Tibial nerve (tissue), 3 donors: ENCODE data around the gene ARHGAP12.

ENCODE experiments used
- CTCF ChIP-seq, 5 experiments: fragments of 200-600 bp in 3 of 5; fragments of 450-650 bp in 2 of 5; sonication (generic) in 3 of 5; IDR thresholded peaks; one replicate each; pipeline ENCODE4 v1.5.1; 2016 to 2019; ENCODE audit warnings: antibody characterized with exemption in 5 of 5, mild to moderate bottlenecking in 3 of 5, moderate library complexity in 2 of 5
- POLR2A ChIP-seq, 2 donors: fragments of 450-650 bp; IDR thresholded peaks; one replicate each; pipeline ENCODE4 v1.6.1; 2017; ENCODE audit warnings: antibody characterized with exemption in 2 of 2, mild to moderate bottlenecking in 2 of 2, moderate library complexity in 2 of 2

- TF ChIP-seq CTCF (IDR thresholded peaks at IDR 0.05), result no peak
- no peak for TF ChIP-seq POLR2A (IDR thresholded peaks at IDR 0.05)
Observed at GRCh38 chr10:31778627-31779026, 150.0 kb downstream of the ARHGAP12 start.
